ENCODE measurements around the gene CNOT3.

Gene CNOT3

DNA sequence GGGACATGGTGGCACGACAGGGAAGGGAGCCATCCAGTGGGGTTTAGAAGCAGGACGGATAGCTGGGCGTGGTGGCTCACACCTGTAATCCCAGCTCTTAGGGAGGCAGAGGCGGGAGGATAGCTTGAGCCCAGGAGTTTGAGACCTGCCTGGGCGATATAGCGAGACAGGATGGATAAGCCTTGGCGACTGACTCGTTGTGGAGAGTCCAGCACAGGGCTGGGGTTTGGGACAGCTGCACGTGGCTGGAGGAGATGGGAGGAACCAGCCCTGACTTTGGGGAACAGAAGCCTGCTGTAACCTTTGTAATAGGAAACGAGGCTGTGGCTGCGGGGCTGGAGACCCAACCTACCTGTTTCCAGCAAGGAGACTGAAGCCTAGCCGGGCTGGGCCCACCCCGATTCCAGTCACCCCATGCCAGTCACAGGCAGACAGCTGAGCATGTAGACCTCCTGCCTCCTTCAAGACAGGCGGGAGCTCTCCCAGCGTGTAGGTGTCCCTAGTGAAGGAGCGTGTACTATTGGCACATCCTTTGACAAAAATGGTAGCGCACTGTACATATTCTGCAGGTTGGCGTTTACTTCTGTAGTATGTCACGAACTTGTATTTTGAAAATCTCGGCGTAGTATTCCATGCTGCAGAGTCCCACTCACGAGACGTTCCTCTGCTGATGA lies 13.9 kb downstream of the CNOT3 start:
- H3K4me3 ChIP-seq (ENCODE audit: low read length) = no peak overlapping the region
- TF ChIP-seq ZNF274 (IDR thresholded peaks at IDR 0.05; ENCODE audit: low read depth, low read length) = no peak

DNA sequence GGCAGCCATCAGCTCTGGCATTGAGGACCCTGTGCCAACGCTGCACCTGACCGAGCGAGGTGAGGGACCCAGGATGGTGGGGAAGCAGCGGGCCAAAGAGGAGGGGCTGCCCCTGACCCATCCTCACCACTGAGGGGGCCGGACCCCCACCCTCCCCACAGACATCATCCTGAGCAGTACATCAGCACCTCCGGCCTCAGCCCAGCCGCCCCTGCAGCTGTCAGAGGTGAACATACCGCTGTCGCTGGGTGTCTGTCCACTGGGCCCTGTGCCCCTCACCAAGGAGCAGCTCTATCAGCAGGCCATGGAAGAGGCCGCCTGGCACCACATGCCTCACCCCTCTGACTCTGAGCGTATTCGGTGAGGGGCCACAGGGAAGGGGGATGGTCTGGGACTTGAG lies 14.7 kb downstream of the CNOT3 start:
- no peak for TF ChIP-seq ZNF274 (IDR thresholded peaks at IDR 0.05; ENCODE audit: low read depth, low read length)
- no peak overlapping the region for H3K4me3 ChIP-seq (ENCODE audit: low read length)

DNA sequence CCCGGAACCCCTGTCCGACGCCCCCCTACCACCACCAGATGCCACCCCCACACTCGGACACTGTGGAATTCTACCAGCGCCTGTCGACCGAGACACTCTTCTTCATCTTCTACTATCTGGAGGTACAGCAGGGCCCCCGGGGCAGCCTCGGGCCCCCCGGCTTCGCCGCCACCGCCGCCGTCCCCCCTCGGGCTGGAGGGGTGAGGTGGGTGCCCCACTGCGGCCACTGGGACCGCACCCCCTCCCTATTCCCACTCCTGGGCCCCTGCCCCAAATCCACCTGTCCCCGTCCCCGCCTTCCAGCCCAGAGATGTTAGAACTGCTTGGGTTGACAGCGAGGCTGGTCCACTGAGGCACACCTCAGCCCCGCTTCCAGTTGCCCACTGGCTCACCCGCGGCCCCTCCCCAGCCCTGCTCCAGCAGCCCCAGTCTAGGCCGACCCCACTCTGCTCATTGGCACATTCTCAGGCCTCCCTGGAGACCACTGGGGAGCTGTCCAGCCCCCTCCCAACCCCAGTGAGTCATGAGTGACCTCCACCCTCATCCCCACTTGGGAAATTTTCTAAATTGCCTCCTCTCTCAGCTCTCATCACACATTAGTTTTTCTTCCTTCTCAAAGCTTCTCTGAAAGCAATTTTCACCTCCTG lies 15.4 kb downstream of the CNOT3 start:
- TF ChIP-seq ZNF274 (IDR thresholded peaks at IDR 0.05; ENCODE audit: low read depth, low read length) = no peak
- H3K4me3 ChIP-seq (ENCODE audit: low read length) = no peak overlapping the region

DNA sequence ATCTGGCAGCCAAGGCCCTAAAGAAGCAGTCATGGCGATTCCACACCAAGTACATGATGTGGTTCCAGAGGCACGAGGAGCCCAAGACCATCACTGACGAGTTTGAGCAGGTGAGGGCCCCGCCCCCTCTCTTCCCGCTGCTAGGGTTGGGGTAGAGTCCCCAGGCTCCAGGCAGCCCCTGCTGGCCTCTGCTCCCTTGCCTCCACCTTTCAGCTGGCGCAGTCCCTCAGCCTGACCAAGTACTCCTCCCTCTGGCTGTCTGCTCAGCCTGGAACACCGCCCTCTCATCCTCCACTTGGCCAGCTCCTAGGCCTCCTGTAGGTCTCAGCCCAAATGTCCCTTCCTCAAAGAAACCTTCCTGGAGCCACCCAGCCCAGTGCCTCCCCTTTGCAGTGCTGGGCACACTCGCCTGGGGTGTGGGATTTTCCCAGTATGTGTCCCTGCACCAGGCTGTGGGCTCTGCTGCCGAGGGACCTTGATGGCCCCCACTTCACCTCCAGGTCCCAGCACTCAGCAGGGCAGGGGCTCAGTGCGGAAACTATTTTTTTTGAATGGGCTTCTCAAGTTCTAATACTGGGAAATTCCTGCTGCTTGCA lies 16.3 kb downstream of the CNOT3 start:
- TF ChIP-seq ZNF274 (IDR thresholded peaks at IDR 0.05; ENCODE audit: low read depth, low read length) = no peak
- no peak overlapping the region for H3K4me3 ChIP-seq (ENCODE audit: low read length)

DNA sequence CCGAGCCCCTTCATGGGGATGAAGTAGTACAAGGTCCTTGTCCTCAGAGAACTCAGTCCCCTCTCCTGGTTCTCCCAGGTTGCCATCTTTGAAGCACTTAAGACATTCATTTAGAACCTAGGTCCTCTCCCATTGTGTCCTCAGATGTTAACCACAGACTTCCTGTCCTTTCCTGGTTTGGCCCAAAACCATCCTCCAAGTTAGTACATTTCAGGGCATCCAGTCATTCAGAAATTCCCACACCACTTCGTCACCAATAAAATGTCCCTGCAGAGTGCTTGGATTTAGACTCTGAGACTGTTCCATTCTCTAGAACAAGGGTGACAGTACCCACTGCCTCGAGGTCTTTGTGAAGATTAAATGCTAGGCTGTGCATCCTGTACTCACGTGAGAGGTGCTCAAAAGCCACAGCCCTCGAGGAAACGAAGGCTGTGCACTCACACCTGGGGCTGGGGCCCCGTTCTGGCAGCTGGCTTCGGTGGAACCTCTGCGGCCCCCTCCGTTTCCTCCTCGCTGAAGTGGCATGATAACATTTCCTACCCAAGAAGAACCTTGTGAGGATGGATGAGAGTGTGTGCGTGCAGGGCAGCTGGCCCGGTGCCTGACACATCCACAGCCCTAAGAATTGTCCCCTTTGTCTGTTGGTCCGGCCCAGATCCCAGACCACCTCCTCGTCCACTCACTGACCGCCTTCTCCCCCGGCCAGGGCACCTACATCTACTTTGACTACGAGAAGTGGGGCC lies 17.2 kb downstream of the CNOT3 start:
- TF ChIP-seq ZNF274 (IDR thresholded peaks at IDR 0.05; ENCODE audit: low read depth, low read length) = no peak
- no peak overlapping the region for H3K4me3 ChIP-seq (ENCODE audit: low read length)

DNA sequence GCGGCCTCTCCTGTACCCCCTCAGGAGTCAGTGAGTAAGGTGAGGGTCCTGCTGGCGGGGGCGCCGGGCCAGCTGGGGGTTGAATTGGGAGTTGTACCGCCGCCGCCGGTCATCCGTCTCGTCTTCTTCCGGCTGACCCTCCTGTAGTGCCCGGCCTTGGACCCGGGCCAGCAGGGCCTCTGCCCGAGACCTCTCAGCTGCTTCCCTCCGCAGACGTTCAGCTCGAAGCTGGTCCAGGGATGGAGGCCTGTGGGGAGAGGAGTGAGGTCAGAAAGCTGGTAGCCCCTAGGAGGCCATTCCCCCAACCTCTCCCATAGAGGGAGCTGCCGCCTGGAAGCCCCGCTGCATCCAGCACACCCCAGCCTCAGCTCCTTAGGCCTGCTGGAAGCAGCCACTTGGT lies 18.1 kb downstream of the CNOT3 start:
- TF ChIP-seq ZNF274 (IDR thresholded peaks at IDR 0.05; ENCODE audit: low read depth, low read length) = no peak
- no peak overlapping the region for H3K4me3 ChIP-seq (ENCODE audit: low read length)

DNA sequence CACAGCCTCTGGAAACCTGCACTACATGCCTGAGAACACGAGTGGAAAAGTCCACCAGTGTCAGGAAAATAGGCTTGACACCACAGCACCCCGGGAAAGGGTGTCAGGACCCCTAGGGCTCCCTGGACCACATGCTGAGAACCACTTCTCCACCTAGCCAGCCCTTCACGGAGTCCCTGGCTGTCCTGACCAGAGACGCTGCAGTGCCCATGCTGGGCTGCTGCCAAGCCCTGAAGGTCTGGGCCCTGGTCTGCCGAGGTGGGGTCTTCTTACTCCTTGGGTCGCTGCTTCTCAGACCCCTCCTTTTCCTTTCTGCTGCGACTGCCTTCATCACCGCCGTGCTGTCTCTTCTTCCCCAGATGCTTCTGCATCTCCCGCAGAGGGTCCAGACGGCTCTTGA lies 18.9 kb downstream of the CNOT3 start:
- no peak for TF ChIP-seq ZNF274 (IDR thresholded peaks at IDR 0.05; ENCODE audit: low read depth, low read length)
- H3K4me3 ChIP-seq (ENCODE audit: low read length) = no peak overlapping the region

DNA sequence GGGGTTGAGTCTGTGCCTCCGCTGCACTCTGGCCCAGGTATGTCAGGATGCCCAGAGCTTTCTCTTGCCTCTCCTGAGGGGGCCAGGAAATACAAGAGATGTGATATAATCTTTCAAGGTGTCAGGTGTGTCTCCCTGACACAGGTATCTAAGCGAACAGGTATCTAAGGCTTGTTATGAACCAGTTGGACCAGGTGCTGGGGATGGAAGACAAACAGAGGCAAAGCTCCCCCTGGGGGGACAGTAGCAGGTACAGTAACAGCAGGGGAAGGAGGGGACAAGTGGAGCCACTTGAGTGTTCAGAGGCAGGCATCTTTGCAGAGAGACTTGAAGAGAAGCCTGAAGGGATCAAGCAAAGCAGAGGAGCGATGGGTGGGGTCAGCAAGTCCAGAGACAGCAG lies 19.4 kb downstream of the CNOT3 start:
- no peak for TF ChIP-seq ZNF274 (IDR thresholded peaks at IDR 0.05; ENCODE audit: low read depth, low read length)
- no peak overlapping the region for H3K4me3 ChIP-seq (ENCODE audit: low read length)

DNA sequence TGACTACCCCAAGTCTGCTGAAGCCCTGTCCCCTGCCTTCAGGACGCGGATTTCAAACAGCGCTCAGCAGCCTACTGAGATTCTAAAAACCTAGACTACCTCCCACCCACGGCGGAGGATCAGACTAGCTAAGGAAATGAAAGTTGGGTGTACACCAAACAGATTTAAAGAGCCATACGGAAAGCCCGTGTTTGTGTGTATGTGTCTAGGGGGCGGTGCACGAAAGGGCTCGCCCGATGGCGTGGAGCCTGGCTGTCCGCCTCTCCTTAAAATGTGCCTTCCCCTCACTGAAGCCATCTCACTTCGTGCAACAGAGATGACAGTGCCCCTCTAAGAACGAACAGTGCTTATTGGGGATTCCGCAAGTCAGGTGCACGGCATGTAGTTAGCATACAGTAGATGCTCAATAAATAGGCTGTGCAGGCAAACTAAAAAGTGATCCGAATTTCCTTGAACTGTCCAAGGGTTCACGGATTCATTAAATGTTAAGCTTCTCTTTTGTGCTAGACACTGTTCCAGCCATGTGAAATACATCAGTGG lies 21.3 kb downstream of the CNOT3 start:
- H3K4me3 ChIP-seq (ENCODE audit: low read length) = peak overlapping the region; percentile 82
- no peak for TF ChIP-seq ZNF274 (IDR thresholded peaks at IDR 0.05; ENCODE audit: low read depth, low read length)

DNA sequence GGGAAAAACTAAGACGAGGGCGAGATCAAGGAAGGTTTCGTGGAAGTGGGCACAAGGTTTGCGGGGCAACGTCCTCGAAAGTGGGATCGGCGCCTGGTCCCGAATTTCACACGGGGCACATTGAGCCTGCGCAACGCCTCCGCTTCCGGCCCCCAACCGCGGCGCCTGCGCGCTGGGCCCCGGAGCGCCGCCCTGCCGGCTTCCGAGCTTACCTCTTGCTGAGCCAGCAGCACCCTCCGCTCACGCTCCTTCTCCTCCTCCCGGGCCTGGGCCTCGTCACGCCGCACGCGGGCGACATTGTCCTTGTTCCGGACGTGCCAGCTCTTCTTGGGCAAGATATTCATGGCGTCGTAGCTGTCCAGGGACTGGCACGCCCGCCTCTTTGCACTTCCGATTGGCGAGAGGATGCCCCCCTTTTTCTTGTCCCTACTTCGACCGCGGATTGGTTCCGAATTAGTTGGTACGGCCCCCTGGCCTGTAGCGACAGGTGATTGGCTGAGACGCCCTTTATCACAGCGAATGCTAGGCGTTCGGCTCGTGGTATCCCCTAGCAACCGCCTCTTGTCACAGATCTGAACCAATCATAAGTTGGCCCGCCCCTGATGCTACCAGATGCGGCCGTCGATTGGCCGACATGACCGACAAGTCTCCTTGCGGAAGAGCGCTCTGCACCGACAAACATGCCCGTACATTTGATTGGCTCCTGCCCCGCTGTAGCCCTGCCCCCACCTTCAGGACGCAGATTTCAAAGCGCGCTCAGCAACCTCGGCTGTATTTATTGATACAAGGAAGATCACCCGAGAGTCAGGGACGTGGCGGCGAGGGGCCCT lies 22.0 kb downstream of the CNOT3 start, which contains the start of gene LENG1:
TSS of gene LENG1 (minus strand) at position 370 of the 830 bp plus-strand sequence. CDS start at position 344, 26 bp downstream.
- H3K4me3 ChIP-seq (ENCODE audit: low read length) = peak within 1 kb of the TSS; percentile 82
- TF ChIP-seq ZNF274 (IDR thresholded peaks at IDR 0.05; ENCODE audit: low read depth, low read length) = no peak

DNA sequence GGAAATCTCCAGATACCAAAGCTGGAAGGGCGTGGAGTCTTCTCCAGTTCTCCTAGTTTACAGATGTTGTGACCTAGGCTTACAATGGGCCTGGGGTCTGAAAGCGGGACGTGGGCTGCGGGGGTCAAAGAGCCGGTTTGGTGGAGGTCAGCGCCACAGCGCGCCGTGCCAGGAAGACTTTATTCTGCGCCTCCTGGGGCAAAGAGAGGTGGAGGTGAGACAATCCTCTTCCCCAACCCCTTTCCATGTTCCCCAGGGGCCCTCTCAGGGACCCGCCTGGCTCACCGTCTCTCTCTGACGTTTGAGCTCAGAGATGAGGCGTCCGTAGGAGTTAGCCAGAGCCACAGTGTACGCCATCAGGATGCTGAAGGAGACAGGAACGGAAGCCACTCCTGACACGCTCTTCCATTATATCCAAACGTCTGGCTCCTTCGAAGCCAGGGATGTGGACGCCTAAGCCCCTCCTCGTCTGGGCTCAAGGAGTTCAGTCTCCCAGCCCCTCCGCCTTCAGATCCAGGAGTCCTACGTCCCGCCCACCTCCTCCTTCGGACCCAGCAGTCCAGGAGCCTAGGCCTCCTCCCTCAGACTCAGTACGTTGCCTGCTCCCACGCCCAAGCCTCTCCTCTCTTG lies 22.7 kb downstream of the CNOT3 start:
- no peak for TF ChIP-seq ZNF274 (IDR thresholded peaks at IDR 0.05; ENCODE audit: low read depth, low read length)
- peak overlapping the region; percentile 66 for H3K4me3 ChIP-seq (ENCODE audit: low read length)

DNA sequence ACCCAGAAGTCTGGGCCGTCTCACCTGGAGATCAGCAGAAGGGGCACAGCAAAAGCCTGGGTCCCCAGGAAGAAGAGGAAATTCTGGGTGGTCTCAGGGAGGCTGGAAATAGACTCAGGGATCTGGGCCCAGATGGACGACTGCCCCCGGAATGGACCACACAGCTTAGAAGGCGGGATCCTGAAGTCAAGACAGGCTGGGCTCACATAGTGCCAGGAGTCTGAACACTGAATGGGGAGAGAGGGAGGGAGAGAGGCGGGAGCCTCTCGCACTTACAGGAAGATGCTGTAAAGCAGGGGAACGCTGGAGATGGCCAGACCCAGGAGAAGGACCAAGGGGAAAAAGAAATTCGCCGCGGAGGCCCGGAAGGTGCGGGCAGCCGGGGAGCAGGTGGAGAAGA lies 23.3 kb downstream of the CNOT3 start:
- TF ChIP-seq ZNF274 (IDR thresholded peaks at IDR 0.05; ENCODE audit: low read depth, low read length) = no peak
- H3K4me3 ChIP-seq (ENCODE audit: low read length) = peak overlapping the region; percentile 66; the same call in 1 of the 2 replicates

DNA sequence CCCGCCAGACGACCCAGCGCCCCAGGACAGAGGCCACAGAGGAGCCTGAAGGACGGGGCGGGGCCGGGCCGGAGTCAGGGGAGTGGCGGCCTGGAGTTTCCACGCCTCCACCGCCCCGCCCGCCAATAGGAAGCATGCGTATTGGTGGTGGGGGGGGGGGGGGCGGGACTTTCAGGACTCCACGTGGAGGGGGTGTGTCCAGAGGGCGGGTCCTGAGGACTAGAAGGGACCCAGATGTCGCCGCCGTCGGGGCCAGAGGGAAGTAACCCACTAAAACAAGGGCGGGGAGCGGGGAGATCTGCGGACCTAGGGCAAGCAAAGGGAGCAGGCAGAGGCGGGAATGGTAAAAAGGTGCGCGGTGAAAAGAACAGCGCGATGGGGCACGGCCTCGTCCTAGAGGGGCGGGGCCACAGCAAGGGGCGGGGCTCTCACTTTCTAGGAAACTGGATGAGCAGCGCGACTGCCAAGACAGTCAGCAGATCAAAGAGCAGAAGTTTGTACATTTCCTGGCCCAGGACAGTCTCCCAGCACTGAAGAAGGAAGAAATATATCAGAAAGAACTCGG lies 24.8 kb downstream of the CNOT3 start:
- TF ChIP-seq ZNF274 (IDR thresholded peaks at IDR 0.05; ENCODE audit: low read depth, low read length) = no peak
- H3K4me3 ChIP-seq (ENCODE audit: low read length) = peak overlapping the region; percentile 29; the same call in 1 of the 2 replicates
